GM23338 (cell line): ENCODE data around the gene DPM1.

Experiments
- CTCF ChIP-seq, 2 experiments: fragments of 200-600 bp in 1 of 2; sonication (generic) in 1 of 2; conservative IDR thresholded peaks; 2 replicates each; pipeline versions ENCODE4 v1.5.1 to v1.6.1; 2016 to 2017; ENCODE audit warnings: antibody characterized with exemption in 2 of 2, low read depth in 2 of 2, mild to moderate bottlenecking in 2 of 2, moderate library complexity in 1 of 2
- ETS1 ChIP-seq: IDR thresholded peaks from 2 replicates; pipeline ENCODE4 v1.6.1; 2016; ENCODE audit warnings: antibody characterized with exemption
- EZH2 ChIP-seq: fragments of 200-600 bp; sonication (generic); IDR thresholded peaks from one replicate; pipeline ENCODE4 v1.8.0; 2017; ENCODE audit warnings: antibody characterized with exemption, mild to moderate bottlenecking, low read depth; ENCODE audit not compliant: unreplicated experiment
- JUNB ChIP-seq: IDR thresholded peaks from one replicate; pipeline ENCODE4 v1.6.1; 2016; ENCODE audit warnings: antibody characterized with exemption; ENCODE audit not compliant: unreplicated experiment
- ZNF114 ChIP-seq: fragments of 250-450 bp; sonication (Bioruptor Pico); IDR thresholded peaks from 2 replicates; pipeline ENCODE4 v1.5.0; 2020; ENCODE audit warnings: mild to moderate bottlenecking, moderate library complexity

- TF ChIP-seq EZH2 (no peak), JUNB (no peak), CTCF (conservative IDR thresholded peaks at IDR 0.05; ENCODE audit: low read depth in 2 of 2) (no peak), ETS1 (no peak), ZNF114 (no peak)
Measured at GRCh38 chr20:50911030-50911429, 47.3 kb downstream of the DPM1 start.
